ENCODE data around the gene EXT2. TPM values are rescaled to one million over a fixed set of nuclear protein-coding genes. Genes with fewer than 3 reads are reported as not detected.

The EXT2 gene
- total RNA-seq, 1 donor from 2014 or later: 67.7 TPM

- Histone ChIP-seq H3K9ac (ENCODE audit: low read length) (no peak overlapping the region), H3K4me3 (ENCODE audit: insufficient read depth, low read depth, low read length) (no peak overlapping the region), H3K27ac (ENCODE audit: low read depth, low read length) (no peak overlapping the region), H3K9me3 (ENCODE audit: insufficient read depth, low read depth, low read length) (no peaks in the 10 kb centered on the region), H3K36me3 (ENCODE audit: insufficient read depth, low read length) (no peaks in the 10 kb centered on the region), H4K20me1 (ENCODE audit: insufficient read depth, low read length) (no peaks in the 10 kb centered on the region), H2AFZ (ENCODE audit: low read depth, low read length) (no peak overlapping the region), H3K4me2 (ENCODE audit: low read length) (peak overlapping the region; percentile 27), H3K79me2 (ENCODE audit: insufficient read depth, low read length) (no peaks in the 10 kb centered on the region), H3K4me1 (ENCODE audit: insufficient read depth, low read length) (no peaks in the 10 kb centered on the region), H3K27me3 (ENCODE audit: insufficient read depth, low read length) (no peaks in the 10 kb centered on the region)
- H3K36me3 Mint-ChIP-seq (ENCODE audit: low read depth, unreplicated experiment): peaks cover 9% of the 10 kb centered on the region
- H3K9me3 Mint-ChIP-seq (ENCODE audit: unreplicated experiment): peaks cover 2% of the 10 kb centered on the region
- no peaks in the 10 kb centered on the region for H3K4me1 Mint-ChIP-seq (ENCODE audit: low read depth, unreplicated experiment)
- no peaks in the 10 kb centered on the region for H3K27me3 Mint-ChIP-seq (ENCODE audit: low read depth, unreplicated experiment)
- peak; percentile 4 for DNase-seq (ENCODE audit: low read depth)
- H3K27ac Mint-ChIP-seq (ENCODE audit: unreplicated experiment): no peak overlapping the region
- FAIRE-seq: no peak
- no peak overlapping the region for H3K4me3 Mint-ChIP-seq (ENCODE audit: unreplicated experiment)
- TF ChIP-seq CTCF (IDR thresholded peaks at IDR 0.05; ENCODE audit: insufficient read depth, low read depth, low read length) (no peak), EZH2 (IDR thresholded peaks at IDR 0.05; ENCODE audit: insufficient read depth, low read length) (no peak)
Measured at GRCh38 chr11:44208976-44209603, 113.6 kb downstream of the EXT2 start.

- no peaks in the 10 kb centered on the region for H3K79me2 ChIP-seq (ENCODE audit: insufficient read depth, low read length)
- no peak for DNase-seq (ENCODE audit: low read depth)
- no peak overlapping the region for H3K4me3 Mint-ChIP-seq (ENCODE audit: unreplicated experiment)
- no peaks in the 10 kb centered on the region for H3K36me3 ChIP-seq (ENCODE audit: insufficient read depth, low read length)
- no peak overlapping the region for H3K4me2 ChIP-seq (ENCODE audit: low read length)
- H3K9me3 ChIP-seq (ENCODE audit: insufficient read depth, low read depth, low read length): no peaks in the 10 kb centered on the region
- H2AFZ ChIP-seq (ENCODE audit: low read depth, low read length): no peak overlapping the region
- no peak overlapping the region for H3K9ac ChIP-seq (ENCODE audit: low read length)
- H3K4me1 ChIP-seq (ENCODE audit: insufficient read depth, low read length): no peaks in the 10 kb centered on the region
- H3K27ac Mint-ChIP-seq (ENCODE audit: unreplicated experiment): no peak overlapping the region
- no peak for TF ChIP-seq EZH2 (IDR thresholded peaks at IDR 0.05; ENCODE audit: insufficient read depth, low read length)
- H3K4me1 Mint-ChIP-seq (ENCODE audit: low read depth, unreplicated experiment): no peaks in the 10 kb centered on the region
- no peak overlapping the region for H3K4me3 ChIP-seq (ENCODE audit: insufficient read depth, low read depth, low read length)
- H3K27me3 Mint-ChIP-seq (ENCODE audit: low read depth, unreplicated experiment): no peaks in the 10 kb centered on the region
- FAIRE-seq: no peak
- H4K20me1 ChIP-seq (ENCODE audit: insufficient read depth, low read length): no peaks in the 10 kb centered on the region
- no peak overlapping the region for H3K27ac ChIP-seq (ENCODE audit: low read depth, low read length)
- H3K36me3 Mint-ChIP-seq (ENCODE audit: low read depth, unreplicated experiment): peaks cover 4% of the 10 kb centered on the region
- no peaks in the 10 kb centered on the region for H3K27me3 ChIP-seq (ENCODE audit: insufficient read depth, low read length)
- peaks cover 2% of the 10 kb centered on the region for H3K9me3 Mint-ChIP-seq (ENCODE audit: unreplicated experiment)
Measured at GRCh38 chr11:44212128-44212527, 116.7 kb downstream of the EXT2 start.

- H3K9ac ChIP-seq (ENCODE audit: low read length): no peak overlapping the region
- DNase-seq (ENCODE audit: low read depth) (no peak), FAIRE-seq (no peak)
- Mint-ChIP-seq H3K4me3 (ENCODE audit: unreplicated experiment) (no peak overlapping the region), H3K9me3 (ENCODE audit: unreplicated experiment) (peaks cover 2% of the 10 kb centered on the region), H3K27ac (ENCODE audit: unreplicated experiment) (no peak overlapping the region), H3K27me3 (ENCODE audit: low read depth, unreplicated experiment) (no peaks in the 10 kb centered on the region), H3K4me1 (ENCODE audit: low read depth, unreplicated experiment) (no peaks in the 10 kb centered on the region), H3K36me3 (ENCODE audit: low read depth, unreplicated experiment) (no peaks in the 10 kb centered on the region)
- H3K27ac ChIP-seq (ENCODE audit: low read depth, low read length): no peak overlapping the region
- no peaks in the 10 kb centered on the region for H4K20me1 ChIP-seq (ENCODE audit: insufficient read depth, low read length)
- no peak overlapping the region for H3K4me2 ChIP-seq (ENCODE audit: low read length)
- no peaks in the 10 kb centered on the region for H3K27me3 ChIP-seq (ENCODE audit: insufficient read depth, low read length)
- H2AFZ ChIP-seq (ENCODE audit: low read depth, low read length): no peak overlapping the region
- no peaks in the 10 kb centered on the region for H3K9me3 ChIP-seq (ENCODE audit: insufficient read depth, low read depth, low read length)
- H3K4me1 ChIP-seq (ENCODE audit: insufficient read depth, low read length): no peaks in the 10 kb centered on the region
- H3K4me3 ChIP-seq (ENCODE audit: insufficient read depth, low read depth, low read length): no peak overlapping the region
- H3K36me3 ChIP-seq (ENCODE audit: insufficient read depth, low read length): no peaks in the 10 kb centered on the region
- TF ChIP-seq EZH2 (IDR thresholded peaks at IDR 0.05; ENCODE audit: insufficient read depth, low read length): no peak
- TF ChIP-seq CTCF (IDR thresholded peaks at IDR 0.05; ENCODE audit: insufficient read depth, low read depth, low read length): no peak
- no peaks in the 10 kb centered on the region for H3K79me2 ChIP-seq (ENCODE audit: insufficient read depth, low read length)
Measured at GRCh38 chr11:44213148-44213547, 117.7 kb downstream of the EXT2 start.

All from astrocyte (in vitro differentiated cells and primary cell).